Stimulated activated CD8-positive, alpha-beta memory T cell treated with anti-CD3 and anti-CD28 coated beads, Interleukin-7, amount 100 ng/mL, for 4 hours (primary cell): ENCODE measurements around the gene OSBPL6.

Experiments used
- DNase-seq, 2 donors: peaks; one replicate each; pipeline ENCODE4 v3.0.0-alpha.2; 2020; ENCODE audit warnings: low read depth in 2 of 2

Gene OSBPL6

DNA sequence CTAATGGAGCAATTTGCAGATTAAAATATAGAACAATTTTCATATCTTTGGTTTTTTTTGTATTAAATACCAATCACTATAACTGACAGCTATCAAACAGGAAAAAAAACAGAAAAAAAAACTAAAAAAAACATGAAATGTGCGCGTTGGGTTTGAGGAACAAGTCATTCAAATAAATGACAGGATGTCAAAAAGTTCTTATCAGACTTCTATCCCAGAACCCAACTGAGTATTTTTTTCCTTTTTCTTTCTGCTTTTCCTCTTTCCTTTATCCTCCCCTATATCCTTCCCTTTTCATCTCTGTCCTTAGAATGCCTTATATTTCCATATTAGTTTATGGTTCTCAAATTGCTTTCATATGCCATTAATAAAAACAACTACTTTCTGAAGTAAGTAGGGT, 242.3 kb downstream of the OSBPL6 start:
- no peak for DNase-seq

DNA sequence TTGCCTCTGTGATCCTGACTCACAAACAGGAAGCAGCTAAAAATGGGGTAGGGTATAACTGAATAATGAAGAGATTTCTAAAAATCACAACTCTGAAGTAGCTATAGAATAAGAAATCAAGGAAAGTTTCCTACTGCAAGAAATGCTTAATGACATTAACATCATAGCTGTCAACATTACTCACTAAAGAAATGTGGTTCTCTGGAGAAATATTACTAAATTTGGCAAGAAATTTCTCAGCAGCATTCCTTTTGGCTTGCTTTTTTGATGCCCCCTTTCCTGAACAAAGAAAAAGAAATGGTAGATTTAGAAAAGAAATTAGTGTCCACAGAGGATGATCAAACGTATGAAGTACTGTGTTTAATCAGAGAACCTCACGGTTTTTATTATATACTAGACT, 247.1 kb downstream of the OSBPL6 start:
- DNase-seq = no peak

DNA sequence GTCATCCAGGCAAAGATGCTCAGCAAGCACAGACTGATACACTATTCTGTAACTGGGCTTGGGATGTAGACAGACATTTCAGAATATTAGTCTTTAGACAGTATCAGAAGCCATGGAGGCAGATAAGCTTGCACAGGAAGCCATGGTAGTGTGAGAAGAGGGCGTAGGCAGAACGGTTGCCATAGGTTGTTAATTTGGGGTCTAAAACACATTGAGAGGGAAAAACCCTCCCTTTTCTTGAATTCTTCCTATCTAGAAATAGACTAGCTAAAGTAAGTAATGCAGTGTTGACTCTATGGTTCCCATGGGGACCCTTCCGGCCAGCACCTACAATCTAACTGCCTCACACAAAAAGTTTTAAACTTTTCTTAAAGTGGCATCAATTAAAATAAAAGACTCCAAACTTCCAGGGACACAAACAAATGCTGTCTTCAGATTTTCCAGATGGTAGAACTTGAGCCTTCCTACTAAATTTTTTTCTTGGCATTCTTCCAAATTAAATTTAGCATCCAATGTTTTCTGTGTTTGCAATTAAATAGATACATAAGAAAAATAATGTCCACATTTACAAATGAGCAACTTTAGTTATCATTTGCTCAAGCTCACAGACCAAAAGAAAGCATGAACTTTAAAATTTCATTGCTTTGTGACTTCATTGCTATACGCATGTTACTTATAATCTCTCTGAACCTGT, 254.8 kb downstream of the OSBPL6 start:
- no peak for DNase-seq

DNA sequence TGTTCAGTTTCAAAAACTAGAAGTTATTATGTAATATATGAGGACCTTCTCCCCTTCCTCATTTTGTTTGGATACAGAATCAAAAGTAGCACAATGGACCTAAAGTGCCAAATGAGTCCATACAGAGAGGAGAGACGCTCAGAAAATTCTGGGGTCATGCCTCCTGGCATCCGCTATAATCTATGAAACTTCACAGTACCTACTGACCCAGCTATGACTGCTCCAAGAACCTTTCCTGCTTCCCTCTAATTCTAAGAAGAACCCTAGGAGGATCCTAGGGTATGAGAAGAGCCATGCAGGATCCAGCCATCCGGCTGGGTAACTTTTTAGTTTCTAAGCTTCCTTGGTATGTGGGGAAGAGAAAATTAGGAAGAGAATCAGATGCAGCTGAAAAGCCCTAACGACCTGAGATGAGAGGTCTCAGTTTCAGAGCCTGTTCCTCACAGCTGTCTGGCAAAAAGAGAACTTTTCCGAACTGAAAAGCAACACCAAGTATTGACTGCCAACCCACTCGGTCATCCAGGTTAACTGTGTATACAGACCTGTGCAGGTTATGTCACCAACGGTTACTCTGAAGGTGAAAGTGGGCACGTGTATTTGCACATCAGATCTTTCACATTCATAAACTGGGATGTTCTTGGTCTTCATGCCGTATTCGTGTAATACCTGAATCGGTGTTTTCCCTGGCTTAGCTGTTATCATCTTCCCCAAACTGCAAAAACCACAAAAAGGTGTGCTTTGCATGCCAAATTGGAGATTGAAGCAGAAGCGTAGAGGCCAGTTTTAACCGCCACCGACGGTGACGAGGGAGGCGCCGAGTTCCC, 255.6 kb downstream of the OSBPL6 start:
- DNase-seq = peak in 1 of 2 donors; percentile 17

DNA sequence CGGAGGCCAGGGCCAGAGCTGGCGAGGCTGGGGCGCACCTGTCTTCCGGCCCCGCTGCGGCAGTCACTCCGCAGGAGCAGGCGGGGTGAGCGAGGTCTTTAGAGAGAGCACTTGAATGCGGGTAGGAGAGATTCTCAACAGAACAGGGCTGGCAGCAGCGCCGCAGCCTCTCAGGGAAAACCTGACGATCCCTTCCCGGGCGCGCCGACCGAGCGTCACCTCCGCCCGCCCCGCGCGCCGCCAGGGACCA, 256.1 kb downstream of the OSBPL6 start:
- DNase-seq = peak in 1 of 2 donors; percentile 61

DNA sequence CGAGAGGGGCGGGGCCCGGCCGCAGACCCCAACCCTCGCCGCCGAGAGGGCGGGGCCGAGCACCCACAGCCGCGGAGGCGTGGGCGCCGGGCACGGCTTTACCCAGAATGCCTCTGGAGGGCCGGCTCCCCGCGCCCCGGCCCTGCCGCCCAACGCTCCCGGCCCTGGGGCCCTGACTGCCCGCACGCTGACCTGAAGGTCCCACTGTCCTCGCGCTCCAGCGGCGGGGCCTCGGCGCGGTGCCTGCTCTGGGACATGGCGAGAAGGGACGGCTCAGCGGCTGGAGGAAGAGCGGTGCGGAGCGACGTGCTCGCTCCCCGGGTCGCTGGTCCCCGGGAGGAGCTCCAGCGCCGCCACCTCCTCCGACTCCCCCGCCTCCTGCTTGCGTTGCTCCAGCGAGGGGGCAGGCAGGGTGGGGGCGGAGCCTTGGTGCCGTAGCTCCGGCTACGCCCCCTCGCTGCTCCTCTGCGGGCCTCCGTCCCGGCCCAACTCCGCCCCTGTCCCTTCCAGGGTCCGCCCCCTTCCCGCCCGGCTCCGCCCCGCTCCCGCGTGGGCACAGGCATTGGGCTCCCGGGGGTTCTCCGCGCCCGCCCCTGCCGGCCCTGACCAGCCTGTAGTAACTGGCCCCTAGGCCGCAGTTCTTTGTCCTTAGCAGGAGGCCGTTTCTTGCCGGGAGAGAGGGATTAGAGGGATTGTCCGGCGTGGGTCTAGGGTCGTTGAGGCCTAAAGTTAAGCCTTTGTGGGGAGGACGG, 256.6 kb downstream of the OSBPL6 start, which contains the start of the genes PJVK and PRKRA:
Gene PJVK (plus strand): TSS at position 605 of the 752 bp plus-strand sequence. CDS start 2,032 bp downstream, outside the sequence.
Gene PRKRA (minus strand): TSS at position 402 of the 752 bp plus-strand sequence. CDS start 145 bp downstream, at position 257.
- peak; percentile 91 to 96 for DNase-seq

DNA sequence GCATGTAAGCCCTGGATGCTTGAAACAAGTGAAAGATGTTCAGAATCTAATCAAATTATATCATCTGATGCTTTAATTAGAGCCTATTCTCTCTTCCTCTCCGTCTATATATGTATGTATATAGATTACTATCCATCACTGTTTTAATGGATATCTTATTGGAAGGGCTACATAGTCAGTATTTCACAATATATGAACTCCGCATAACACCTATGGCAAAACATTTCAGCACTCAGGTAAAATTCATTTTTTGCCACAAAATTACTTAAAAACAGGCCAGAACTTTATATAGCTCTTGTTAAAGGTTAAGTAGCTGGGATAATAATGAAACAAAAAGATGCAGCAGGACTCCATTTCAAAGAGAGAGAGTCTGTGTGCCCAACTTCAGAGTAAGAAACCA, 258.0 kb downstream of the OSBPL6 start:
- DNase-seq = no peak
